ENCODE measurements around the gene SLC35G6. TPM values are rescaled to one million over a fixed set of nuclear protein-coding genes. Genes with fewer than 3 reads are reported as not detected.

Gene SLC35G6
- total RNA-seq, 1 experiment from 2014 or later: not detected

DNA sequence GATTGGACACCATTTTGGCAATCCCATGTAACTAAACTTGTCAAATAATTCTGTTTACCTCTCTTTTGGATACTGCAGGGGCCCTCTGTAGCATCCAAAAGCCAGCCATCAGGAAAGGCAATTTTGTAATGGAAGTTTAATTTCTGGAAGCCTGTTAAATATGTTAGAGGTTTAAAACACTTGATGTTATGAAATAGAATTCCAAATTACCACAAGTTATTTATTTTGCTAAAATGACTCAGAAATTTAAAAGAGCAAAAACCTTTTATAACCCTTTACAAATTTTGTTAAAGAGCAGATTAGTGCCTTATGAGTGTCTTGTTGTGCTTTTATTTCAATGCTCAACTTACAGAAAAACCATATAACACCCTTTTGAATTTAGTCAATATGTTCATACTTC is 47.6 kb downstream of the SLC35G6 start:
- DNase-seq (no peak), ATAC-seq (no peak)
- POLR2A ChIA-PET (ENCODE audit: unreplicated experiment): no interaction called here
- no peaks in the 10 kb centered on the region for H3K36me3 ChIP-seq (ENCODE audit: low read depth, low read length)
- no peaks in the 10 kb centered on the region for H3K4me1 ChIP-seq (ENCODE audit: insufficient read depth, low read length)
- intact Hi-C loops (cut with micrococcal nuclease): no loop called here
- no peaks in the 10 kb centered on the region for H3K79me2 ChIP-seq (ENCODE audit: low read length)
- TF ChIP-seq EZH2 (IDR thresholded peaks at IDR 0.05; ENCODE audit: low read length, unreplicated experiment) (no peak), CTCF (conservative IDR thresholded peaks at IDR 0.05; ENCODE audit: low read depth, low read length) (no peak), EZH2phosphoT487 (IDR thresholded peaks at IDR 0.05; ENCODE audit: borderline replicate concordance, low read length) (no peak)
- H3K4me2 ChIP-seq (ENCODE audit: low read length): no peak overlapping the region
- CTCF ChIA-PET: no interaction called here
- no peaks in the 10 kb centered on the region for H3K9me2 ChIP-seq (replicated peaks; ENCODE audit: low read length)
- no peak overlapping the region for H2AFZ ChIP-seq (ENCODE audit: low read length)
- H3K4me3 ChIP-seq (ENCODE audit: low read length): no peak overlapping the region
- BruUV-seq (replicated peaks): no TSS peak
- H4K20me1 ChIP-seq (ENCODE audit: low read length): no peaks in the 10 kb centered on the region
- no peaks in the 10 kb centered on the region for H3F3A ChIP-seq (ENCODE audit: low read length, unreplicated experiment)
- H3K27ac ChIP-seq (ENCODE audit: low read length): no peak overlapping the region
- H3K27me3 ChIP-seq (ENCODE audit: low read length): no peaks in the 10 kb centered on the region
- no peak overlapping the region for H3K9ac ChIP-seq (ENCODE audit: low read length)
- no peaks in the 10 kb centered on the region for H3K9me3 ChIP-seq (ENCODE audit: low read length)

DNA sequence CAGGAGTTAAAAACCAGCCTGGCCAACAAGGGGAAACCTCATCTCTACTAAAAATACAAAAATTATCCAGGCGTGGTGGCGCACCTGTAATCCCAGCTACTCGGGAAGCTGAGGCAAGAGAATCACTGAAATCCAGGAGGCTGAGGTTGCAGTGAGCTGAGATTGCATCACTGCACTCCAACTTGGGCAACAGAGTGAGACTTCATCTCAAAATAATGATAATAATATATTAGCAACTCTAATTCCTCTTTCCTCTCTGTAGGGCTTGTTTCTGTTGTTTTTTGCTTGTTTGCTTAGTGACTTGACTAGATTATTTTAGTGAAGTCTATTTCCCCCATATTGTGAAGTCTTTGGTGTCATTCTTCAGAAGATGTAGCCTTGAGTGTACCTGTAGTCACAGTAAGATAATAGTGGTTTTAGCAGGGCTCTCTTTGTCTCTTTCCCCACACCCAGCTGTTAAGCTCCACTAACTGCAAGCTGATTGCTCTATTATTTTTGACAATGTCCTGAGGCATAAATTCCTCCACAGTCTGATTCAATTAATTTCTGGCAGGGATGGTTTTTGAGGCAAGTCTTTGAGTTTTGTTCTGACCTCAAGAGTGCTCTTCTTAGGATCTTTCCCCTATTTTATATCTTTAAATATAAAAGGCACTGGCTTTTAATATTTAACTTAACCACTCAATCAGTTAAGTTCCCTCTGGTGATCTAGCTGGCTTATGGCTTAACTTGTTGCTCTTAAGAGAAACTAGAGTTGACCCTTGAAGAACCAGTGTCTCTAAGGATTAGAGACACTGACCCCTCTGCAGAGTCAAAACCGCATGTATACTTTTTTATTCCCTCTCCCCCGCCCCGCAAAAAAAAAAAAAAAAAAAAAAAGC is 49.0 kb downstream of the SLC35G6 start:
- intact Hi-C loops (cut with micrococcal nuclease): no loop called here
- H3K4me3 ChIP-seq (ENCODE audit: low read length): no peak overlapping the region
- H3K27ac ChIP-seq (ENCODE audit: low read length): no peak overlapping the region
- no peaks in the 10 kb centered on the region for H3K36me3 ChIP-seq (ENCODE audit: low read depth, low read length)
- H3K4me2 ChIP-seq (ENCODE audit: low read length): no peak overlapping the region
- H4K20me1 ChIP-seq (ENCODE audit: low read length): no peaks in the 10 kb centered on the region
- H3K27me3 ChIP-seq (ENCODE audit: low read length): no peaks in the 10 kb centered on the region
- H3F3A ChIP-seq (ENCODE audit: low read length, unreplicated experiment): no peaks in the 10 kb centered on the region
- no peaks in the 10 kb centered on the region for H3K9me2 ChIP-seq (replicated peaks; ENCODE audit: low read length)
- DNase-seq (no peak), ATAC-seq (no peak)
- TF ChIP-seq EZH2 (IDR thresholded peaks at IDR 0.05; ENCODE audit: low read length, unreplicated experiment) (no peak), CTCF (conservative IDR thresholded peaks at IDR 0.05; ENCODE audit: low read depth, low read length) (no peak), EZH2phosphoT487 (IDR thresholded peaks at IDR 0.05; ENCODE audit: borderline replicate concordance, low read length) (no peak)
- CTCF ChIA-PET: no interaction called here
- no TSS peak for BruUV-seq (replicated peaks)
- no peak overlapping the region for H2AFZ ChIP-seq (ENCODE audit: low read length)
- no peaks in the 10 kb centered on the region for H3K4me1 ChIP-seq (ENCODE audit: insufficient read depth, low read length)
- no peak overlapping the region for H3K9ac ChIP-seq (ENCODE audit: low read length)
- no peaks in the 10 kb centered on the region for H3K9me3 ChIP-seq (ENCODE audit: low read length)
- POLR2A ChIA-PET (ENCODE audit: unreplicated experiment): no interaction called here
- H3K79me2 ChIP-seq (ENCODE audit: low read length): no peaks in the 10 kb centered on the region

Other genes starting within 250 kb of the SLC35G6 start
- gene DVL2, start 246.9 kb upstream of the SLC35G6 start, total RNA-seq (2014; rRNA removed): 36.9 and 65.7 TPM in 2 replicates
- gene PHF23, start 242.0 kb upstream of the SLC35G6 start, total RNA-seq (2014; rRNA removed): 20.8 and 32.7 TPM in 2 replicates
- gene GABARAP, start 239.0 kb upstream of the SLC35G6 start, total RNA-seq (2014; rRNA removed): 88.2 and 103 TPM in 2 replicates
- 52.4 and 68.5 TPM in 2 replicates for gene CTDNEP1, start 229.7 kb upstream of the SLC35G6 start, total RNA-seq (2014; rRNA removed)
- gene ELP5, start 229.2 kb upstream of the SLC35G6 start, total RNA-seq (2014; rRNA removed): 60.5 and 67.5 TPM in 2 replicates
- 147 and 180 TPM in 2 replicates for gene CLDN7, start 219.0 kb upstream of the SLC35G6 start, total RNA-seq (2014; rRNA removed)
- 0.29 TPM in 1 of 2 replicates, not detected in the other for gene SLC2A4, start 199.7 kb upstream of the SLC35G6 start, total RNA-seq (2014; rRNA removed)
- 1.1 and 1.4 TPM in 2 replicates for gene YBX2, start 186.8 kb upstream of the SLC35G6 start, total RNA-seq (2014; rRNA removed)
- gene EIF5A, start 173.8 kb upstream of the SLC35G6 start, total RNA-seq (2014; rRNA removed): 1,140 and 1,203 TPM in 2 replicates
- 30.8 and 45.8 TPM in 2 replicates for gene GPS2, start 166.1 kb upstream of the SLC35G6 start, total RNA-seq (2014; rRNA removed)
- gene NEURL4, start 152.1 kb upstream of the SLC35G6 start, total RNA-seq (2014; rRNA removed): 21.4 and 27.7 TPM in 2 replicates
- not detected in 2 replicates for gene ACAP1, start 144.9 kb upstream of the SLC35G6 start, total RNA-seq (2014; rRNA removed)
- 7.0 and 7.6 TPM in 2 replicates for gene KCTD11, start 129.3 kb upstream of the SLC35G6 start, total RNA-seq (2014; rRNA removed)
- gene TMEM95, start 126.3 kb upstream of the SLC35G6 start, total RNA-seq (2014; rRNA removed): not detected in 2 replicates
- gene TNK1, start 100.4 kb upstream of the SLC35G6 start, total RNA-seq (2014; rRNA removed): 10.8 and 13.5 TPM in 2 replicates
- gene PLSCR3, start 86.9 kb upstream of the SLC35G6 start, total RNA-seq (2014; rRNA removed): 53.8 and 62.7 TPM in 2 replicates
- 56.6 and 82.4 TPM in 2 replicates for gene TMEM256, start 77.3 kb upstream of the SLC35G6 start, total RNA-seq (2014; rRNA removed)
- gene NLGN2, start 73.6 kb upstream of the SLC35G6 start, total RNA-seq (2014; rRNA removed): 7.4 and 12.7 TPM in 2 replicates
- not detected in 2 replicates for gene SPEM1, start 61.1 kb upstream of the SLC35G6 start, total RNA-seq (2014; rRNA removed)
- not detected in 2 replicates for gene SPEM2, start 55.8 kb upstream of the SLC35G6 start, total RNA-seq (2014; rRNA removed)
- gene SPEM3, start 52.6 kb upstream of the SLC35G6 start, total RNA-seq (2014; rRNA removed): not detected in 2 replicates
- gene TMEM102, start 46.0 kb upstream of the SLC35G6 start, total RNA-seq (2014; rRNA removed): 14.0 and 17.9 TPM in 2 replicates
- 0.69 and 1.0 TPM in 2 replicates for gene FGF11, start 41.9 kb upstream of the SLC35G6 start, total RNA-seq (2014; rRNA removed)
- gene CHRNB1, start 36.4 kb upstream of the SLC35G6 start, total RNA-seq (2014; rRNA removed): 2.1 and 2.9 TPM in 2 replicates
- 14.7 and 18.4 TPM in 2 replicates for gene ZBTB4, start 1.8 kb upstream of the SLC35G6 start, total RNA-seq (2014; rRNA removed)
- gene POLR2A, start 2.9 kb downstream of the SLC35G6 start, total RNA-seq (2014; rRNA removed): 47.1 and 95.7 TPM in 2 replicates
- 15.2 and 24.2 TPM in 2 replicates for gene TNFSF12, start 67.6 kb downstream of the SLC35G6 start, total RNA-seq (2014; rRNA removed)
- gene TNFSF13, start 77.3 kb downstream of the SLC35G6 start, total RNA-seq (2014; rRNA removed): 3.6 and 5.2 TPM in 2 replicates
- 82.8 and 88.7 TPM in 2 replicates for gene SENP3, start 80.5 kb downstream of the SLC35G6 start, total RNA-seq (2014; rRNA removed)
- gene CD68, start 98.2 kb downstream of the SLC35G6 start, total RNA-seq (2014; rRNA removed): 30.2 and 32.4 TPM in 2 replicates
- gene MPDU1, start 102.4 kb downstream of the SLC35G6 start, total RNA-seq (2014; rRNA removed): 71.0 and 94.1 TPM in 2 replicates
- 6.3 and 7.0 TPM in 2 replicates for gene SOX15, start 108.6 kb downstream of the SLC35G6 start, total RNA-seq (2014; rRNA removed)
- gene FXR2, start 133.5 kb downstream of the SLC35G6 start, total RNA-seq (2014; rRNA removed): 51.4 and 67.2 TPM in 2 replicates
- 27.6 and 33.1 TPM in 2 replicates for gene SAT2, start 146.4 kb downstream of the SLC35G6 start, total RNA-seq (2014; rRNA removed)
- not detected in 2 replicates for gene SHBG, start 148.7 kb downstream of the SLC35G6 start, total RNA-seq (2014; rRNA removed)
- not detected in 2 replicates for gene ATP1B2, start 169.5 kb downstream of the SLC35G6 start, total RNA-seq (2014; rRNA removed)
- 2.0 and 3.4 TPM in 2 replicates for gene TP53, start 206.0 kb downstream of the SLC35G6 start, total RNA-seq (2014; rRNA removed)
- gene WRAP53, start 207.0 kb downstream of the SLC35G6 start, total RNA-seq (2014; rRNA removed): 18.0 and 22.6 TPM in 2 replicates
- gene EFNB3, start 223.8 kb downstream of the SLC35G6 start, total RNA-seq (2014; rRNA removed): 4.9 and 7.7 TPM in 2 replicates
- gene DNAH2, start 236.3 kb downstream of the SLC35G6 start, total RNA-seq (2014; rRNA removed): 0.62 and 0.92 TPM in 2 replicates